Omental fat pad (tissue), 4 donors: Measurements from ENCODE around the gene SCARB2. TPM values are rescaled to one million over a fixed set of nuclear protein-coding genes. Genes with fewer than 3 reads are reported as not detected.
A peak's percentile ranks its signal among the peaks of the same experiment; 100 is the strongest.

ENCODE experiments used
- ATAC-seq: fragments of 150-250 bp; one replicate; pipeline ENCODE4 v1.9.1; 2016; ENCODE audit warnings: mild to moderate bottlenecking, moderate library complexity; ENCODE audit not compliant: low FRiP score
- DNase-seq: peaks from one replicate; pipeline ENCODE4 v3.0.0-alpha.2; 2019; ENCODE audit warnings: low spot score
- CTCF ChIP-seq, 3 donors: fragments of 450-650 bp; IDR thresholded peaks; one replicate each; pipeline ENCODE4 v1.5.1; 2016 to 2017; ENCODE audit warnings: antibody characterized with exemption in 3 of 3, mild to moderate bottlenecking in 3 of 3, moderate library complexity in 2 of 3
- total RNA-seq, 4 donors: library from RNA; depleted of rRNA; stranded (reverse); fragments of >200 nt; gene quantifications; one replicate each; pipeline ENCODE4 v1.1.0, GENCODE V29; 2016

The SCARB2 gene
- total RNA-seq, 4 donors from 2014 or later = 106 to 174 (median 172) TPM

GRCh38 chr4:76147454-76148141 lies 66.0 kb downstream of the SCARB2 start:
- TF ChIP-seq CTCF (IDR thresholded peaks at IDR 0.05) = no peak
- peak; percentile 94 for ATAC-seq
- peak; percentile 59 for DNase-seq

- DNase-seq (no peak), ATAC-seq (no peak)
- TF ChIP-seq CTCF (IDR thresholded peaks at IDR 0.05) = no peak
These were observed 69.1 kb downstream of the SCARB2 start for GRCh38 chr4:76144546-76144945.

GRCh38 chr4:76141241-76141640 lies 72.4 kb downstream of the SCARB2 start:
- TF ChIP-seq CTCF (IDR thresholded peaks at IDR 0.05) = no peak
- DNase-seq (no peak), ATAC-seq (no peak)

GRCh38 chr4:76127754-76128153 lies 85.9 kb downstream of the SCARB2 start:
- no peak for ATAC-seq
- DNase-seq = no peak
- no peak for TF ChIP-seq CTCF (IDR thresholded peaks at IDR 0.05)

- DNase-seq (no peak), ATAC-seq (no peak)
- TF ChIP-seq CTCF (IDR thresholded peaks at IDR 0.05) = no peak
These were observed 87.8 kb downstream of the SCARB2 start for GRCh38 chr4:76125816-76126215.

GRCh38 chr4:76120199-76120598 lies 93.4 kb downstream of the SCARB2 start:
- ATAC-seq = no peak
- DNase-seq = no peak
- TF ChIP-seq CTCF (IDR thresholded peaks at IDR 0.05) = no peak

- ATAC-seq = no peak
- DNase-seq = no peak
- TF ChIP-seq CTCF (IDR thresholded peaks at IDR 0.05) = no peak
These were observed 96.1 kb downstream of the SCARB2 start for GRCh38 chr4:76117536-76117935.
